ENCODE measurements around the gene BARX2. TPM values are rescaled to one million over a fixed set of nuclear protein-coding genes. Genes with fewer than 3 reads are reported as not detected.

Gene BARX2
- total RNA-seq, 1 experiment from 2014 or later: 13.4 TPM

DNA sequence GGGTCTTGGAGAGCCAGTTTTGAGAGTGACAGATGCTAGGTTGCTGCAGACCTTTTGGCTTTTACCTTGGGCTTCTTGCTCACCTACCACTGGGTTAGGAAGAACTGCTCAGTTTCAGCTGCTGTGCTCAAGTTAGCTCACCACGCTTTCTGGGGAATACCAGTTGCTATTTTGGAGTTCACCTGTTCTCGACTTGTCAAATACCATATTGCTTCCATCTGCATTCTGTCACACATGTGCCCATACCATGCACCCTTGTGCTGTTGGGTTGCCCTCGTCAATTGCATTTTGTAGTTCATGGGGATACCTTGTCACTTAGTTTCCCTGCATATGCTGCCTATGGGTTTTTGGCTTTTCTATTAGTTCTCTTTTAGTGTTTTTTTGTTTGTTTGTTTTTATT, 23.0 kb upstream of the BARX2 start:
- CTCF ChIA-PET: no interaction called here
- Histone ChIP-seq H3K4me1 (replicated peaks; ENCODE audit: insufficient read depth) (no peaks in the 10 kb centered on the region), H3K4me2 (no peak overlapping the region)

DNA sequence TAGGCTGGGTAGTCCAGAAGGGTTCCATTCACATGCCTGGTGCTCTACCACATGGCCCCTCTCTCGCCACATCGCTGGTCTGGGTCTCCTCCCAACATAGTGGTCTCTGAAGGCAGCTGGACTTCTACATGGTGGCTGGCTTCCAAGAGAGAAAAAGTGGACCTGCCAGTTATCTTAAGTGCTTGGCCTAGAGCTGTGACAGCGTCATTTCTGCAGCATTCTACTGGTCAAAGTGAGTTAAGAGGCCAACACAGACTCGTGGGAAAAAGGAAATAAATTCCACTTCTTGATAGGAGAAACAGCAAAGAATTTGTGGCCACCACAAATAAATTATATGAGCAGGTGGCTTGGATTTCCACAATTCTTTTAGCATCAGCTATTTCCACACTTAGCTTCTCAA, 21.0 kb upstream of the BARX2 start:
- intact Hi-C loops (cut with micrococcal nuclease; ENCODE audit: unreplicated experiment): no loop called here

More for the DNA sequence above, 23.0 kb upstream of the BARX2 start:
- Histone ChIP-seq H3K27ac (no peak overlapping the region), H3K9me2 (ENCODE audit: insufficient read depth) (no peaks in the 10 kb centered on the region), H3F3A (ENCODE audit: insufficient read depth, low read depth) (no peaks in the 10 kb centered on the region), H3K79me2 (ENCODE audit: low read depth) (no peaks in the 10 kb centered on the region), H3K4me3 (no peak overlapping the region), H3K36me3 (ENCODE audit: low read depth) (no peaks in the 10 kb centered on the region), H3K27me3 (ENCODE audit: insufficient read depth, low read depth) (no peaks in the 10 kb centered on the region), H4K20me1 (ENCODE audit: insufficient read depth) (no peaks in the 10 kb centered on the region), H3K9me3 (ENCODE audit: insufficient read depth, low read depth) (no peaks in the 10 kb centered on the region), H2AFZ (no peak overlapping the region)
- BruUV-seq (replicated peaks): no TSS peak
- POLR2A ChIA-PET (ENCODE audit: unreplicated experiment): no interaction called here
- TF ChIP-seq EZH2 (IDR thresholded peaks at IDR 0.05; ENCODE audit: low read depth) (no peak), CTCF (conservative IDR thresholded peaks at IDR 0.05) (no peak)
- no peak for DNase-seq
- intact Hi-C loops (cut with micrococcal nuclease; ENCODE audit: unreplicated experiment): no loop called here

DNA sequence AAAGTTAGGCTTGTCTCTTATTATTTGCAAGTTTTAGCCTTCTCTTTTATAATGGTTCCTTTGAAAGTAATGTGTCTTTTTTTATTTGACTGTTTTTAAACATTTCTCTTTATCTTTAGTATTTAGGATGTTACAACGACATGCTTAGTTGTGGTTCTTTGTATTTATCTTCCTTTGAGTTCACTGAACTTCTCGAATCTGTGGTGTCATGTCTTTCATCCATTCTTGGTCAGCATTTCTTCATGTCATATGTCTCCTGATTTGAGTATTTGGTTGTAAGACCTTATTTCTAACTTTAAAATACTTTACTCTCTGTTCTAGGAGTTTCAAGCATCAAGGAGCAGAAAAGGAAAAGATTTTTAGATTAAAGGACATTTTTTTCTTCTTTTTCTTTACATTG, 15.9 kb upstream of the BARX2 start:
- ChIA-PET CTCF (no interaction called here), POLR2A (ENCODE audit: unreplicated experiment) (no interaction called here)
- H4K20me1 ChIP-seq (ENCODE audit: insufficient read depth): no peaks in the 10 kb centered on the region
- H3K36me3 ChIP-seq (ENCODE audit: low read depth): no peaks in the 10 kb centered on the region
- intact Hi-C loops (cut with micrococcal nuclease; ENCODE audit: unreplicated experiment): loop anchor here (10.0 kb wide), 1 partner anchor 485 kb away; no protein-coding TSS in a partner anchor
- H3K4me3 ChIP-seq: no peak overlapping the region
- no peak overlapping the region for H2AFZ ChIP-seq
- no peak overlapping the region for H3K4me2 ChIP-seq
- no TSS peak for BruUV-seq (replicated peaks)
- no peaks in the 10 kb centered on the region for H3K9me2 ChIP-seq (ENCODE audit: insufficient read depth)
- no peaks in the 10 kb centered on the region for H3K27me3 ChIP-seq (ENCODE audit: insufficient read depth, low read depth)
- H3K4me1 ChIP-seq (replicated peaks; ENCODE audit: insufficient read depth): peaks cover 5% of the 10 kb centered on the region; the same call in 1 of the 2 replicates
- H3F3A ChIP-seq (ENCODE audit: insufficient read depth, low read depth): no peaks in the 10 kb centered on the region
- no peaks in the 10 kb centered on the region for H3K79me2 ChIP-seq (ENCODE audit: low read depth)
- no peak for TF ChIP-seq EZH2 (IDR thresholded peaks at IDR 0.05; ENCODE audit: low read depth)
- no peak for TF ChIP-seq CTCF (conservative IDR thresholded peaks at IDR 0.05)
- H3K9me3 ChIP-seq (ENCODE audit: insufficient read depth, low read depth): peaks cover 13% of the 10 kb centered on the region; the same call in 1 of the 2 replicates
- H3K27ac ChIP-seq: no peak overlapping the region
- DNase-seq: no peak

More for the DNA sequence above, 21.0 kb upstream of the BARX2 start:
- Histone ChIP-seq H3K4me3 (no peak overlapping the region), H3K79me2 (ENCODE audit: low read depth) (no peaks in the 10 kb centered on the region), H2AFZ (no peak overlapping the region), H3K27me3 (ENCODE audit: insufficient read depth, low read depth) (no peaks in the 10 kb centered on the region), H3F3A (ENCODE audit: insufficient read depth, low read depth) (no peaks in the 10 kb centered on the region), H4K20me1 (ENCODE audit: insufficient read depth) (no peaks in the 10 kb centered on the region), H3K9me2 (ENCODE audit: insufficient read depth) (no peaks in the 10 kb centered on the region), H3K4me2 (no peak overlapping the region), H3K4me1 (replicated peaks; ENCODE audit: insufficient read depth) (no peaks in the 10 kb centered on the region), H3K36me3 (ENCODE audit: low read depth) (no peaks in the 10 kb centered on the region), H3K27ac (no peak overlapping the region), H3K9me3 (ENCODE audit: insufficient read depth, low read depth) (peaks cover 6% of the 10 kb centered on the region; the same call in 1 of the 2 replicates)
- no peak for DNase-seq
- TF ChIP-seq EZH2 (IDR thresholded peaks at IDR 0.05; ENCODE audit: low read depth): no peak
- TF ChIP-seq CTCF (conservative IDR thresholded peaks at IDR 0.05): no peak
- ChIA-PET POLR2A (ENCODE audit: unreplicated experiment) (no interaction called here), CTCF (no interaction called here)
- no TSS peak for BruUV-seq (replicated peaks)

Measured in PC-9 (cell line).